Keratinocyte (primary cell): Measurements from ENCODE around the gene CRTC2. TPM values are rescaled to one million over a fixed set of nuclear protein-coding genes. Genes with fewer than 3 reads are reported as not detected.

Experiments used
- DNase-seq: peaks from one replicate; pipeline ENCODE4 v3.0.0-alpha.2; 2011; ENCODE audit warnings: low read depth, missing footprints, low spot score
- FAIRE-seq: peaks from 2 replicates; lab custom pipeline; 2011; peaks lifted over from hg19 to GRCh38; lab: Jason Lieb, UNC
- H2AFZ ChIP-seq: 2 replicates; pipeline ENCODE4 v1.6.0; 2012; ENCODE audit warnings: low read length, control low read depth, inconsistent platforms; ENCODE audit not compliant: control insufficient read depth
- H3K27ac ChIP-seq: 2 replicates; pipeline ENCODE4 v1.5.1; 2011; ENCODE audit warnings: low read length; ENCODE audit not compliant: control insufficient read depth, insufficient read depth
- H3K27me3 ChIP-seq: 3 replicates; pipeline ENCODE4 v1.6.0; 2011; ENCODE audit warnings: low read length; ENCODE audit not compliant: control insufficient read depth, insufficient read depth; ENCODE audit errors: extremely low read depth
- H3K36me3 ChIP-seq, 2 experiments: 2 replicates in 1 of 2; 3 replicates in 1 of 2; pipeline ENCODE4 v1.5.1; 2011; ENCODE audit warnings: low read length in 2 of 2, mild to moderate bottlenecking in 1 of 2; ENCODE audit not compliant: control insufficient read depth in 2 of 2, insufficient read depth in 2 of 2; ENCODE audit errors: extremely low read depth in 1 of 2
- H3K4me1 ChIP-seq: 3 replicates; pipeline ENCODE4 v1.5.1; 2011; ENCODE audit warnings: low read length; ENCODE audit not compliant: control insufficient read depth, insufficient read depth; ENCODE audit errors: extremely low read depth
- H3K4me2 ChIP-seq: 3 replicates; pipeline ENCODE4 v1.6.0; 2011; ENCODE audit warnings: low read depth, low read length; ENCODE audit not compliant: control insufficient read depth, insufficient read depth; ENCODE audit errors: extremely low read depth
- H3K4me3 ChIP-seq, 3 experiments: fragments of 200-600 bp in 1 of 3; sonication (generic) in 1 of 3; 2 replicates in 2 of 3; 3 replicates in 1 of 3; pipeline ENCODE4 v1.5.1; 2011 to 2016; ENCODE audit warnings: low read length in 3 of 3, mild to moderate bottlenecking in 3 of 3, control low read depth in 2 of 3, inconsistent platforms in 1 of 3, low read depth in 1 of 3, mixed read lengths in 1 of 3, mixed run types in 1 of 3, moderate library complexity in 1 of 3; ENCODE audit not compliant: control insufficient read depth in 2 of 3, insufficient read depth in 2 of 3; ENCODE audit errors: extremely low read depth in 1 of 3
- H3K79me2 ChIP-seq: 2 replicates; pipeline ENCODE4 v1.6.0; 2012; ENCODE audit warnings: low read length; ENCODE audit not compliant: control insufficient read depth, insufficient read depth
- H3K9ac ChIP-seq: 3 replicates; pipeline ENCODE4 v1.6.0; 2011; ENCODE audit warnings: low read length; ENCODE audit not compliant: control insufficient read depth, insufficient read depth; ENCODE audit errors: extremely low read depth
- H3K9me1 ChIP-seq: 3 replicates; pipeline ENCODE4 v1.6.0; 2011; ENCODE audit warnings: low read length; ENCODE audit not compliant: control insufficient read depth, insufficient read depth; ENCODE audit errors: extremely low read depth
- H3K9me3 ChIP-seq: 2 replicates; pipeline ENCODE4 v1.5.1; 2012; ENCODE audit warnings: low read depth, low read length; ENCODE audit not compliant: control insufficient read depth
- H4K20me1 ChIP-seq: 3 replicates; pipeline ENCODE4 v1.6.0; 2011; ENCODE audit warnings: low read length; ENCODE audit not compliant: control insufficient read depth, insufficient read depth; ENCODE audit errors: extremely low read depth
- CTCF ChIP-seq, 3 experiments: IDR thresholded peaks in 1 of 3; conservative IDR thresholded peaks in 1 of 3; optimal IDR thresholded peaks in 1 of 3; 2 replicates in 2 of 3; 3 replicates in 1 of 3; pipeline versions ENCODE3 to v1.5.1; 2011; ENCODE audit warnings: low read length in 3 of 3, mild to moderate bottlenecking in 3 of 3, moderate library complexity in 2 of 3, control low read depth in 1 of 3, inconsistent platforms in 1 of 3; ENCODE audit not compliant: insufficient read depth in 2 of 3; ENCODE audit errors: extremely low read depth in 1 of 3
- EZH2 ChIP-seq: IDR thresholded peaks from one replicate; pipeline ENCODE4 v1.6.1; 2012; ENCODE audit warnings: inconsistent platforms, mild to moderate bottlenecking, low read length, moderate library complexity
- dilution Hi-C: fragments of 300-500 bp; cut with MboI; formaldehyde crosslinking; loops from one replicate; pipeline ENCODE4 v1.7.0; 2020; ENCODE audit warnings: low sequenced_read_pairs; ENCODE audit not compliant: extremely low pct_ligation_motif_present
- polyA plus RNA-seq, 5 experiments: library from polyadenylated mRNA; depleted of rRNA in 3 of 5; stranded (reverse) in 3 of 5; stranded (forward) in 1 of 5; unstranded in 1 of 5; fragments of >200 nt; gene quantifications; 1 replicate in 1 of 5; 2 replicates in 3 of 5; 3 replicates in 1 of 5; pipeline versions ENCODE4 v1.2.1 to v1.2.3, GENCODE V29; 2011 to 2012; ENCODE audit warnings: missing spikeins in 2 of 5, low read depth in 1 of 5, low replicate concordance in 1 of 5

CRTC2 gene
- polyA plus RNA-seq, 1 donor (not counting 4 experiments of a cell fraction or from before 2014, with no cell fraction given): 15.9 TPM

GRCh38 chr1:153991151-153991630 is 32.8 kb upstream of the CRTC2 start:
- dilution Hi-C loops: no loop called here

GRCh38 chr1:153990468-153991150 is 32.2 kb upstream of the CRTC2 start, which contains the start of gene RPS27:
RPS27 (plus strand) TSS chr1:153990762; CDS start chr1:153990797, 35 bp downstream.
- dilution Hi-C loops: no loop called here
- Histone ChIP-seq H3K4me3 (peak within 1 kb of the TSS; percentile 90 to 99 (median 98)), H3K36me3 (peaks cover 9 to 22% of the 10 kb centered on the region in 2 experiments), H3K4me2 (peak within 1 kb of the TSS; percentile 98), H2AFZ (peak within 1 kb of the TSS; percentile 80), H3K9me1 (no peaks in the 10 kb centered on the region), H3K79me2 (peaks cover 24% of the 10 kb centered on the region), H3K27ac (peak within 1 kb of the TSS; percentile 96), H3K9me3 (no peaks in the 10 kb centered on the region), H3K4me1 (peaks cover 25% of the 10 kb centered on the region), H3K9ac (peak within 1 kb of the TSS; percentile 98), H4K20me1 (no peaks in the 10 kb centered on the region), H3K27me3 (no peaks in the 10 kb centered on the region)
- TF ChIP-seq EZH2 (no peak), CTCF (optimal IDR thresholded peaks at IDR 0.05 in 1 of 3, IDR thresholded peaks at IDR 0.05 in 1 of 3, conservative IDR thresholded peaks at IDR 0.05 in 1 of 3; ENCODE audit: extremely low read depth in 1 of 3, insufficient read depth in 2 of 3, low read length in 3 of 3) (no peak)
- DNase-seq (peak; percentile 91), FAIRE-seq (peak; percentile 93)

More at GRCh38 chr1:153991151-153991630, 32.8 kb upstream of the CRTC2 start:
- Histone ChIP-seq H3K9me3 (no peaks in the 10 kb centered on the region), H3K79me2 (peaks cover 21% of the 10 kb centered on the region), H4K20me1 (no peaks in the 10 kb centered on the region), H3K36me3 (peaks cover 9 to 22% of the 10 kb centered on the region in 2 experiments), H3K4me3 (peak overlapping the region; percentile 90 to 99 (median 98)), H2AFZ (no peak overlapping the region), H3K4me1 (peaks cover 22% of the 10 kb centered on the region), H3K27me3 (no peaks in the 10 kb centered on the region), H3K9ac (peak overlapping the region; percentile 98), H3K27ac (peak overlapping the region; percentile 96), H3K4me2 (peak overlapping the region; percentile 98), H3K9me1 (no peaks in the 10 kb centered on the region)
- FAIRE-seq (no peak), DNase-seq (no peak)
- TF ChIP-seq CTCF (optimal IDR thresholded peaks at IDR 0.05 in 1 of 3, IDR thresholded peaks at IDR 0.05 in 1 of 3, conservative IDR thresholded peaks at IDR 0.05 in 1 of 3; ENCODE audit: extremely low read depth in 1 of 3, insufficient read depth in 2 of 3, low read length in 3 of 3) (no peak), EZH2 (no peak)
